T-cell (primary cell): ENCODE results near the gene ABCD2. TPM values are rescaled to one million over a fixed set of nuclear protein-coding genes. Genes with fewer than 3 reads are reported as not detected.
"Not testable (repeated sequence)": the region's sequence is repeated elsewhere in the genome, so short reads cannot be mapped to it uniquely, and the experiment has no call there.

Experiments
- ATAC-seq, 4 experiments: fragments of 200-7000 bp in 3 of 4; fragments of 150-1000 bp in 1 of 4; cut with Tn5 transposase; replicated peaks in 1 of 4; 1 replicate in 3 of 4; 2 replicates in 1 of 4; pipeline ENCODE4 v1.10.0; 2021; ENCODE audit warnings: moderate library complexity in 3 of 4, mild to moderate bottlenecking in 2 of 4, moderate number of reproducible peaks in 1 of 4
- CTCF ChIA-PET, 2 donors: fragments of 300-600 bp; sonication (Branson Sonifier 250); formaldehyde crosslinking; loops; one replicate each; lab custom pipeline; 2022; ENCODE audit warnings: antibody characterized with exemption in 2 of 2; lab: Charles Lee
- POLR2A ChIA-PET, 2 donors: fragments of 300-600 bp; sonication (Branson Sonifier 250); formaldehyde crosslinking; loops; one replicate each; lab custom pipeline; 2022; ENCODE audit warnings: antibody characterized with exemption in 2 of 2; lab: Charles Lee
- DNase-seq, 35 experiments: peaks; one replicate each; pipeline versions ENCODE4 v3.0.0 to v3.0.0-alpha.2; 2013 to 2023
- H3K27ac ChIP-seq: one replicate; pipeline ENCODE4 v1.5.1; 2013; ENCODE audit warnings: low read length
- H3K27me3 ChIP-seq, 2 experiments: replicated peaks in 1 of 2; 1 replicate in 1 of 2; 2 replicates in 1 of 2; pipeline versions ENCODE4 v1.6.1 to v1.7.0; 2013; ENCODE audit warnings: low read length in 1 of 2, mixed read lengths in 1 of 2; ENCODE audit not compliant: control insufficient read depth in 2 of 2, insufficient read depth in 2 of 2; ENCODE audit errors: extremely low read depth in 1 of 2
- H3K36me3 ChIP-seq, 2 donors: 1 replicate in 1 of 2; 2 replicates in 1 of 2; pipeline versions ENCODE4 v1.6.1 to v1.7.0; 2013; ENCODE audit warnings: low read length in 1 of 2; ENCODE audit not compliant: control insufficient read depth in 2 of 2, insufficient read depth in 1 of 2; ENCODE audit errors: extremely low read depth in 1 of 2
- H3K4me1 ChIP-seq, 2 experiments: 1 replicate in 1 of 2; 2 replicates in 1 of 2; pipeline versions ENCODE4 v1.6.1 to v1.7.0; 2013; ENCODE audit warnings: low read length in 2 of 2, mixed read lengths in 1 of 2; ENCODE audit not compliant: insufficient read depth in 2 of 2, control insufficient read depth in 1 of 2; ENCODE audit errors: extremely low read depth in 1 of 2
- H3K4me3 ChIP-seq, 2 donors: 1 replicate in 1 of 2; 2 replicates in 1 of 2; pipeline versions ENCODE4 v1.5.1 to v1.7.0; 2013; ENCODE audit warnings: mild to moderate bottlenecking in 2 of 2, low read length in 1 of 2, moderate library complexity in 1 of 2; ENCODE audit not compliant: control insufficient read depth in 1 of 2; ENCODE audit errors: extremely low read depth in 1 of 2
- H3K9me3 ChIP-seq: 2 replicates; pipeline ENCODE4 v1.7.0; 2013
- H3K27ac Mint-ChIP-seq, 2 donors: one replicate each; pipeline ENCODE4 v1.8.0; 2020 to 2021; ENCODE audit warnings: mild to moderate bottlenecking in 2 of 2, mixed read lengths in 2 of 2
- H3K27me3 Mint-ChIP-seq, 2 donors: one replicate each; pipeline ENCODE4 v1.8.0; 2021 to 2022; ENCODE audit warnings: mixed read lengths in 2 of 2
- H3K36me3 Mint-ChIP-seq: one replicate; pipeline ENCODE4 v1.8.0; 2021; ENCODE audit warnings: mixed read lengths
- H3K4me1 Mint-ChIP-seq, 3 donors: one replicate each; pipeline ENCODE4 v1.8.0; 2020 to 2022; ENCODE audit warnings: mixed read lengths in 3 of 3, mild to moderate bottlenecking in 1 of 3
- H3K4me3 Mint-ChIP-seq, 3 donors: one replicate each; pipeline ENCODE4 v1.8.0; 2020 to 2022; ENCODE audit warnings: mild to moderate bottlenecking in 3 of 3, mixed read lengths in 3 of 3, moderate library complexity in 3 of 3
- H3K9me3 Mint-ChIP-seq, 3 donors: one replicate each; pipeline ENCODE4 v1.8.0; 2020 to 2022; ENCODE audit warnings: mixed read lengths in 3 of 3
- WGBS: methylation state at CpG from one replicate; pipeline ENCODE4 v1.1.5; 2013; ENCODE audit warnings: missing lambda C conversion rate; ENCODE audit not compliant: insufficient coverage; 5-methylcytosine and 5-hydroxymethylcytosine counted together
- total RNA-seq, 35 experiments: library from RNA in 6 of 35; stranded (reverse) in 6 of 35; fragments of 120-200 nt in 1 of 35; gene quantifications; one replicate each; pipeline versions ENCODE4 v1.2.1 to v1.2.4 and lab custom pipeline; 2013 to 2026

The ABCD2 gene
- total RNA-seq, 5 donors from 2014 or later (not counting 1 experiment from before 2014, with no cell fraction given): 10.9 to 16.8 (median 14.7) TPM

- ATAC-seq (no peak), DNase-seq (no peak)
- no peak overlapping the region for H3K4me3 Mint-ChIP-seq
- Histone ChIP-seq H3K36me3 (no peaks in the 10 kb centered on the region), H3K27ac (no peak overlapping the region), H3K27me3 (no peaks in the 10 kb centered on the region), H3K4me1 (no peaks in the 10 kb centered on the region), H3K9me3 (no peaks in the 10 kb centered on the region), H3K4me3 (no peak overlapping the region)
- H3K27ac Mint-ChIP-seq: no peak overlapping the region
- no peaks in the 10 kb centered on the region for H3K4me1 Mint-ChIP-seq
- 96% methylated on average over 2 of the region's 2 CpGs for WGBS
- no peaks in the 10 kb centered on the region for H3K27me3 Mint-ChIP-seq
- H3K9me3 Mint-ChIP-seq: peaks cover 4 to 16% (median 9%) of the 10 kb centered on the region in 3 donors
- CTCF ChIA-PET: no interaction called here
- H3K36me3 Mint-ChIP-seq: peaks cover 40% of the 10 kb centered on the region
- POLR2A ChIA-PET: no interaction called here
Observed at GRCh38 chr12:39526974-39527373, 92.6 kb downstream of the ABCD2 start.

- H3K4me1 ChIP-seq, DNase-seq, H3K27ac Mint-ChIP-seq, CTCF ChIA-PET, H3K4me1 Mint-ChIP-seq, POLR2A ChIA-PET, H3K4me3 Mint-ChIP-seq, H3K27me3 ChIP-seq, ATAC-seq, H3K27me3 Mint-ChIP-seq, H3K36me3 ChIP-seq, H3K9me3 ChIP-seq, H3K27ac ChIP-seq, H3K4me3 ChIP-seq: not testable (repeated sequence)
- peaks cover 0 to 17% (median 8%) of the 10 kb centered on the region in 3 donors for H3K9me3 Mint-ChIP-seq
- H3K36me3 Mint-ChIP-seq: peaks cover 24% of the 10 kb centered on the region
Observed at GRCh38 chr12:39522167-39522566, 97.4 kb downstream of the ABCD2 start.

- DNase-seq (no peak), ATAC-seq (no peak)
- Histone ChIP-seq H3K9me3 (no peaks in the 10 kb centered on the region), H3K4me1 (no peaks in the 10 kb centered on the region), H3K27ac (no peak overlapping the region), H3K36me3 (no peaks in the 10 kb centered on the region), H3K4me3 (no peak overlapping the region), H3K27me3 (peaks cover 0 to 6% of the 10 kb centered on the region in 2 experiments)
- H3K9me3 Mint-ChIP-seq: peaks cover 8 to 17% (median 13%) of the 10 kb centered on the region in 3 donors
- no peaks in the 10 kb centered on the region for H3K27me3 Mint-ChIP-seq
- CTCF ChIA-PET: no interaction called here
- 100% methylated on average over 1 of the region's 1 CpG for WGBS
- H3K4me1 Mint-ChIP-seq: no peaks in the 10 kb centered on the region
- POLR2A ChIA-PET: no interaction called here
- H3K36me3 Mint-ChIP-seq: peaks cover 22% of the 10 kb centered on the region
- H3K4me3 Mint-ChIP-seq: no peak overlapping the region
- H3K27ac Mint-ChIP-seq: no peak overlapping the region
Observed at GRCh38 chr12:39510001-39510400, 109.6 kb downstream of the ABCD2 start.

GRCh38 chr12:39505554-39505953 lies 114.0 kb downstream of the ABCD2 start:
- no peak for DNase-seq
- H3K9me3 Mint-ChIP-seq: no peaks in the 10 kb centered on the region
- Histone ChIP-seq H3K9me3 (no peaks in the 10 kb centered on the region), H3K36me3 (no peaks in the 10 kb centered on the region), H3K4me1 (no peaks in the 10 kb centered on the region), H3K4me3 (no peak overlapping the region), H3K27ac (no peak overlapping the region), H3K27me3 (peaks cover 0 to 6% of the 10 kb centered on the region in 2 experiments)
- ChIA-PET CTCF (interaction anchor here in 1 of 2 donors (0.6 to 0.7 kb wide), 2 partner anchors 182 to 244 kb away, joined by 4 read pairs; no protein-coding TSS in a partner anchor), POLR2A (interaction anchor here in 1 of 2 donors (0.6 kb wide), 1 partner anchor 130 kb away, joined by 3 read pairs; no protein-coding TSS in a partner anchor)
- no peak for ATAC-seq
- H3K4me1 Mint-ChIP-seq: no peaks in the 10 kb centered on the region
- peaks cover 12% of the 10 kb centered on the region for H3K36me3 Mint-ChIP-seq
- H3K27me3 Mint-ChIP-seq: no peaks in the 10 kb centered on the region
- no peak overlapping the region for H3K4me3 Mint-ChIP-seq
- H3K27ac Mint-ChIP-seq: no peak overlapping the region

- Histone ChIP-seq H3K36me3 (no peaks in the 10 kb centered on the region), H3K9me3 (no peaks in the 10 kb centered on the region), H3K27me3 (peaks cover 0 to 5% of the 10 kb centered on the region in 2 experiments), H3K27ac (no peak overlapping the region), H3K4me3 (no peak overlapping the region), H3K4me1 (no peaks in the 10 kb centered on the region)
- DNase-seq: no peak
- Mint-ChIP-seq H3K4me3 (no peak overlapping the region), H3K36me3 (peaks cover 12% of the 10 kb centered on the region), H3K27me3 (no peaks in the 10 kb centered on the region), H3K27ac (no peak overlapping the region), H3K4me1 (no peaks in the 10 kb centered on the region), H3K9me3 (no peaks in the 10 kb centered on the region)
- CTCF ChIA-PET: no interaction called here
- POLR2A ChIA-PET: no interaction called here
- WGBS: no CpG with 5 or more reads among the region's 2 CpGs
- no peak for ATAC-seq
Observed at GRCh38 chr12:39505023-39505422, 114.6 kb downstream of the ABCD2 start.

GRCh38 chr12:39503439-39503838 lies 116.2 kb downstream of the ABCD2 start:
- DNase-seq: no peak
- no peaks in the 10 kb centered on the region for H3K27me3 ChIP-seq
- ChIA-PET CTCF (no interaction called here), POLR2A (no interaction called here)
- WGBS: no CpG with 5 or more reads among the region's 1 CpG
- H3K4me3 ChIP-seq: no peak overlapping the region
- Mint-ChIP-seq H3K4me3 (no peak overlapping the region), H3K9me3 (no peaks in the 10 kb centered on the region), H3K27ac (no peak overlapping the region), H3K36me3 (peaks cover 12% of the 10 kb centered on the region), H3K27me3 (no peaks in the 10 kb centered on the region), H3K4me1 (no peaks in the 10 kb centered on the region)
- H3K9me3 ChIP-seq: no peaks in the 10 kb centered on the region
- ATAC-seq: no peak
- no peaks in the 10 kb centered on the region for H3K36me3 ChIP-seq
- H3K4me1 ChIP-seq: no peaks in the 10 kb centered on the region
- no peak overlapping the region for H3K27ac ChIP-seq

- Mint-ChIP-seq H3K4me1 (no peaks in the 10 kb centered on the region), H3K4me3 (no peak overlapping the region), H3K36me3 (peaks cover 12% of the 10 kb centered on the region), H3K27ac (no peak overlapping the region), H3K9me3 (no peaks in the 10 kb centered on the region), H3K27me3 (no peaks in the 10 kb centered on the region)
- ChIA-PET CTCF (no interaction called here), POLR2A (no interaction called here)
- H3K4me1 ChIP-seq: no peaks in the 10 kb centered on the region
- WGBS: no CpG with 5 or more reads among the region's 1 CpG
- H3K27me3 ChIP-seq: no peaks in the 10 kb centered on the region
- no peak for DNase-seq
- no peak overlapping the region for H3K27ac ChIP-seq
- no peak for ATAC-seq
- H3K36me3 ChIP-seq: no peaks in the 10 kb centered on the region
- no peak overlapping the region for H3K4me3 ChIP-seq
- no peaks in the 10 kb centered on the region for H3K9me3 ChIP-seq
Observed at GRCh38 chr12:39502726-39503125, 116.9 kb downstream of the ABCD2 start.
